K562 (cell line): ENCODE measurements around the gene OR56B1. TPM values are rescaled to one million over a fixed set of nuclear protein-coding genes. Genes with fewer than 3 reads are reported as not detected.

ENCODE experiments used
- ATAC-seq: fragments of 200-7000 bp; cut with Tn5 transposase; 3 replicates; pipeline ENCODE4 v1.9.1; 2020; ENCODE audit warnings: moderate library complexity
- BruUV-seq: library from RNA; stranded (reverse); fragments of 400-500 nt; replicated peaks from 2 replicates; lab custom pipeline; 2021; lab: Mats Ljungman, UMichigan
- CTCF ChIA-PET: fragments of 300-600 bp; formaldehyde crosslinking; extraction: SDS; loops from one replicate; lab custom pipeline; 2021; ENCODE audit warnings: low intra/inter-chr PET ratio; lab: Yijun Ruan, JAX
- POLR2A ChIA-PET: fragments of 300-600, 350-650 bp; sonication (Branson Sonifier 250); formaldehyde crosslinking; extraction: SDS; loops from one replicate; lab custom pipeline; 2021; ENCODE audit warnings: antibody characterized with exemption, inconsistent platforms; lab: Yijun Ruan, JAX
- DNase-seq, 4 experiments: peaks; one replicate each; pipeline versions ENCODE4 v3.0.0 to v3.0.0-alpha.2; 2011 to 2018; ENCODE audit warnings: low spot score in 3 of 4, mixed read lengths in 3 of 4; ENCODE audit errors: extremely low read depth in 1 of 4
- FAIRE-seq: peaks from 2 replicates; lab custom pipeline; 2011; peaks lifted over from hg19 to GRCh38; lab: Jason Lieb, UNC
- H2AFZ ChIP-seq: 2 replicates; pipeline ENCODE4 v1.6.0; 2011; ENCODE audit warnings: low read depth, low read length, control low read depth, inconsistent platforms
- H3K27ac ChIP-seq: fragments of 200-600 bp; 3 replicates; pipeline ENCODE4 v1.8.0; 2011; ENCODE audit warnings: low read depth, mild to moderate bottlenecking, control low read depth, inconsistent platforms, low read length, moderate library complexity, mixed read lengths; ENCODE audit errors: extremely low read depth
- H3K27me3 ChIP-seq, 2 experiments: fragments of 300-600 bp in 1 of 2; 2 replicates in 1 of 2; 3 replicates in 1 of 2; pipeline versions ENCODE4 v1.6.0 to v1.8.0; 2011; ENCODE audit warnings: inconsistent platforms in 2 of 2, low read length in 2 of 2, mild to moderate bottlenecking in 1 of 2, mixed read lengths in 1 of 2, moderate library complexity in 1 of 2; ENCODE audit not compliant: control insufficient read depth in 2 of 2, insufficient read depth in 2 of 2
- H3K36me3 ChIP-seq: fragments of 300-600 bp; 3 replicates; pipeline ENCODE4 v1.8.0; 2011; ENCODE audit warnings: mild to moderate bottlenecking, low read length, inconsistent platforms; ENCODE audit not compliant: control insufficient read depth, insufficient read depth
- H3K4me1 ChIP-seq, 2 experiments: fragments of 200-600 bp in 1 of 2; replicated peaks in 1 of 2; 2 replicates in 1 of 2; 3 replicates in 1 of 2; pipeline versions ENCODE4 v1.5.1 to v1.8.0; 2011; ENCODE audit warnings: inconsistent platforms in 2 of 2, low read length in 2 of 2, mild to moderate bottlenecking in 1 of 2, mixed read lengths in 1 of 2, moderate library complexity in 1 of 2; ENCODE audit not compliant: control insufficient read depth in 2 of 2, insufficient read depth in 2 of 2
- H3K4me2 ChIP-seq: 2 replicates; pipeline ENCODE4 v1.6.1; 2011; ENCODE audit warnings: low read length, control low read depth, inconsistent platforms, mixed read lengths; ENCODE audit not compliant: insufficient read depth
- H3K4me3 ChIP-seq: fragments of 200-600 bp; sonication (generic), shearing (Covaris generic); 2 replicates; pipeline ENCODE4 v1.5.1; 2016; ENCODE audit warnings: control low read depth, inconsistent platforms
- H3K79me2 ChIP-seq: fragments of 200-600 bp; 3 replicates; pipeline ENCODE4 v1.8.0; 2011; ENCODE audit warnings: low read length, inconsistent platforms; ENCODE audit not compliant: control insufficient read depth, insufficient read depth
- H3K9ac ChIP-seq, 2 experiments: 2 replicates each; pipeline versions ENCODE4 v1.6.0 to v1.6.1; 2011; ENCODE audit warnings: low read depth in 2 of 2, low read length in 2 of 2, control low read depth in 1 of 2, inconsistent platforms in 1 of 2, mild to moderate bottlenecking in 1 of 2, mixed read lengths in 1 of 2; ENCODE audit not compliant: insufficient read depth in 1 of 2
- H3K9me1 ChIP-seq: one replicate; pipeline ENCODE4 v1.6.0; 2011; ENCODE audit warnings: inconsistent platforms, mild to moderate bottlenecking, low read length, moderate library complexity; ENCODE audit not compliant: control insufficient read depth, insufficient read depth
- H3K9me3 ChIP-seq: replicated peaks from 2 replicates; pipeline ENCODE4 v1.5.1; 2011; ENCODE audit warnings: low read depth, low read length, inconsistent platforms; ENCODE audit not compliant: control insufficient read depth, insufficient read depth
- H4K20me1 ChIP-seq: replicated peaks from 2 replicates; pipeline ENCODE4 v1.6.1; 2011; ENCODE audit warnings: low read length, inconsistent platforms, mixed read lengths; ENCODE audit not compliant: control insufficient read depth, insufficient read depth
- CREB3 ChIP-seq: fragments of 450-650 bp; conservative IDR thresholded peaks from 2 replicates; pipeline ENCODE4 v1.6.1; 2016; ENCODE audit warnings: missing genetic modification characterization, low read depth, mild to moderate bottlenecking, missing compliant biosample characterization, moderate library complexity
- CREB5 ChIP-seq: fragments of 250-450 bp; sonication (Bioruptor Pico); IDR thresholded peaks from 2 replicates; pipeline ENCODE4 v1.5.0; 2020; ENCODE audit warnings: mild to moderate bottlenecking
- ELF1 ChIP-seq: fragments of 200-800 bp; sonication (Bioruptor generic); IDR thresholded peaks from 2 replicates; pipeline ENCODE4 v1.6.1; 2016; ENCODE audit warnings: missing genetic modification characterization, missing compliant biosample characterization
- HOMEZ ChIP-seq: fragments of 250-450 bp; sonication (Bioruptor Pico); IDR thresholded peaks from 2 replicates; pipeline ENCODE4 v1.4.0; 2020; ENCODE audit warnings: mild to moderate bottlenecking, moderate library complexity
- RBM25 ChIP-seq: fragments of 200-400 bp; formaldehyde crosslinking; IDR thresholded peaks from 2 replicates; pipeline ENCODE4 v1.6.1; 2018; ENCODE audit warnings: low read length, low read depth, moderate library complexity; ENCODE audit not compliant: severe bottlenecking
- ZNF384 ChIP-seq: IDR thresholded peaks from 2 replicates; pipeline ENCODE4 v1.6.1; 2012; ENCODE audit warnings: low read depth, low read length, improper control_type of control experiment
- ZNF57 ChIP-seq: fragments of 450-650 bp; formaldehyde crosslinking; IDR thresholded peaks from 2 replicates; pipeline ENCODE4 v1.4.0; 2020; ENCODE audit warnings: mild to moderate bottlenecking, moderate library complexity
- WGBS: fragments of 100-300 bp; shearing (Covaris generic); methylation state at CpG from one replicate; pipeline ENCODE4 v1.1.6; 2016; ENCODE audit warnings: low coverage, mixed read lengths; ENCODE audit not compliant: insufficient coverage; ENCODE audit errors: missing lambda C conversion rate; 5-methylcytosine and 5-hydroxymethylcytosine counted together
- in situ Hi-C: fragments of 300-500 bp; cut with MboI; formaldehyde crosslinking; loops from 4 replicates; pipeline ENCODE4 v1.15.0; 2018; ENCODE audit warnings: inconsistent platforms, mixed read lengths
- intact Hi-C: fragments of 100-400 bp; cut with micrococcal nuclease; formaldehyde crosslinking; loops from 2 replicates; pipeline ENCODE4 v1.14.2; 2022
- polyA plus RNA-seq, 8 experiments: library from polyadenylated mRNA; depleted of rRNA in 4 of 8; stranded (reverse) in 5 of 8; unstranded in 3 of 8; fragments of >200 nt; fragmentation: Nextera tagmentation in 2 of 8; fragmentation: Illumina TruSeq in 1 of 8; extraction: Ambion mirVana in 2 of 8; extraction: Trizol in 1 of 8; gene quantifications; 2 replicates each; pipeline versions ENCODE4 v1.2.1 to v1.2.3, GENCODE V29; 2011 to 2014; ENCODE audit warnings: inconsistent platforms in 1 of 8, missing spikeins in 1 of 8
- total RNA-seq, 7 experiments: library from RNA; depleted of rRNA in 6 of 7; stranded (reverse); fragments of >200 nt in 6 of 7; fragmentation: Illumina TruSeq in 2 of 7; extraction: Trizol in 2 of 7; gene quantifications; 2 replicates each; pipeline versions ENCODE4 v1.2.1 to v1.2.3, GENCODE V29; 2011 to 2021; ENCODE audit warnings: low replicate concordance in 1 of 7

OR56B1 gene
- total and polyA plus RNA-seq, 9 of the 15 experiments (the other 6 are each of a cell fraction or from before 2014, with no cell fraction given), result not detected

DNA sequence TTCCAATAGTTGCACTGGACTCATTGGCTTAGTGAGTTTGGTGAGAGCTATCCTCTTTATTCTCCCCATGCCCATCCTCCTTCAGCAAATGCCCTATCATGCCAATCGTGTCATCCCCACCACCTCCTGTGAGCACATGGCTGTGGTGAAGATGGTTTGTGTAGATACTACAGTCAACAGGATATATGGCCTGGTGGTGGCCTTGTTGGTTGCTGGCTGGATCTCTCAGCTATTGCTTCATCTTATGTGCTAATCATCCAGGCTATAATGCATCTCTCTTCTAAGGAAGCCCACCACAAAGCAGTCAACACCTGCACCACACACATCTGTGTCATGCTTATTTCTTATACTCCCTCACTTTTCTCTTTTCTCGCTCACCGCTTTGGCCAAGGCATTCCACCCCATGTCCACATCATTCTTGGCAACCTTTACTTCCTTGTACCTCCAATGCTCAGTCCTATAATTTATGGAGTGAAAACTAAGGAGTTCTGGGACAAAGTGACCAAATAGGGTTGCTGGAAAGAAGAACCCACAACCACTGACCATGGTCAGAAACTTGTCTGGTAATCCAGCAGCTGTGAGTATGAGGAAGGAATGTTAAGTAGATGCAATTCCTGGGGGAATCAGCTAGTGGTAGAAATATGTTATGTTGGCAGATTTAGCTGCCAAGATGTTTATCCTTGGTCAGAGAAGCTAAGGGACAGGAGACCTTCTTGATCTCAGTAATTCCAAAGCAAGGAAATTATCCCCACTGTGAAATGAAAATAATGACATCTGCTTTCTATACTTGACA is 16.3 kb upstream of the OR56B1 start:
- Histone ChIP-seq H3K27me3 (peaks cover 6 to 7% of the 10 kb centered on the region in 2 experiments; a peak in 4 of 5 replicates), H2AFZ (no peak overlapping the region), H3K9me1 (no peaks in the 10 kb centered on the region), H3K79me2 (no peaks in the 10 kb centered on the region), H4K20me1 (no peaks in the 10 kb centered on the region), H3K4me1 (no peaks in the 10 kb centered on the region), H3K36me3 (no peaks in the 10 kb centered on the region), H3K9ac (no peak overlapping the region), H3K9me3 (no peaks in the 10 kb centered on the region), H3K27ac (no peak overlapping the region), H3K4me2 (no peak overlapping the region), H3K4me3 (no peak overlapping the region)
- DNase-seq, result no peak
- ATAC-seq, result no peak
- POLR2A ChIA-PET, result interaction anchor here (0.9 kb wide), 1 partner anchor 54 kb away, joined by 3 read pairs; no protein-coding TSS in a partner anchor
- WGBS, result 0% methylated on average over 3 of the region's 3 CpGs
- no TSS peak for BruUV-seq
- FAIRE-seq, result no peak
- TF ChIP-seq CREB5, result no peak
- no peak for TF ChIP-seq CREB3 (tag)
- no peak for TF ChIP-seq RBM25
- no peak for TF ChIP-seq ELF1 (tag)
- TF ChIP-seq ZNF57 (CRISPR knock-in tag), result no peak
- no peak for TF ChIP-seq HOMEZ (CRISPR knock-in tag)
- no peak for TF ChIP-seq ZNF384
- CTCF ChIA-PET, result no interaction called here
- intact Hi-C loops, result no loop called here
- in situ Hi-C loops, result no loop called here
